ENCODE measurements around the gene RARA. TPM values are rescaled to one million over a fixed set of nuclear protein-coding genes. Genes with fewer than 3 reads are reported as not detected.

RARA gene
- total and polyA plus RNA-seq, 12 donors = 4.7 to 58.2 (median 33.0) TPM

DNA sequence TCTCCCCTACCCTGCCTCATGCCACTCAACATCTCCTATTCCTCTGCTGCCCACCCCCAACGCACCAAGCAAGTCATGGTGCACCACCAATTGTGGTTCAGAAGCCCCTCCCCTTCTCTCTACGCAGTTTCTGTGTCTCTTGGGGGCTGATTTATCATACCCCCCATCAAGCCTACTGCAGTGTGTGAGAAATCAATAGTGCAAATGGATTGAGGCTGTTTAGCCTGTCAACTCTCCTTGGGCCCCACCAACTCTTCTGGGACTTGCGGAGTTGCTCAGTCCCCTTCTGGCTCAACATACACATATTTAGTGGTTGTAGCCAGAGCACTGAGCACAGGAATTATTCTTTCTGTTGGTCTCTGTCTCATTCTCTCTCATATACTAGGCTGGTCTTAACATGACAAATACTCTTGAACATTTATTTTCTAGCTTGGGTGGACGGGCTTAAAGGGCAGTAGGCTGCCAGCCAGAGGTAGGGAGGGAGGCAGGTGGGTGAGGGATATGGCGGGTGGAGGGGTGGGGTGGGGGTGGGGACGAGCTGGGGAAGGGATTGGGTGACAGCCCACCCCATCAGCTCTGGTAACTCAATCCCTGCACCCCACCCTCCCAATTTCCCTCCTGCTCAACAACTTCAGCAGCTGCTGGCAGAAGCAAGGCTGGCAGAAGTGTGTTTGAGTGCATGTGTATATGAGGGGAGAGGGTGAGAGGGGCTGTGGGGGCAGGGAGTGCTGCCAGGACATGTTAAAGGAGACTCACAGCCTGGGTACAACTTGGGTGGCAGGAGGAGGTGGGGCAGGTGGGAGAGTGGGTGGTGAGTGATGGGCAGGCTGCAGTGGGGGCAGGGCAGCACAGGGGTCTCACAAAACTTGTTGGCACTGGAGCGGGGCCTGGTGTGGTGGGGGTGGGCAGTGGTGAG lies 4.9 kb downstream of the RARA start:
- 58 to 81% (median 65%) methylated on average over 5 to 7 of the region's 7 CpGs for WGBS, 4 donors
- no peaks in the 10 kb centered on the region for H3K27me3 ChIP-seq
- intact Hi-C loops (cut with DNase I) = no loop called here
- no peak overlapping the region for H3K4me3 ChIP-seq
- DNase-seq = no peak
- no peaks in the 10 kb centered on the region for H3K9me3 ChIP-seq (replicated peaks in 1 of 3)
- H3K27ac ChIP-seq = peak overlapping the region in 3 of 5 donors; percentile 52 to 90 (median 56)
- no peaks in the 10 kb centered on the region for H3K36me3 ChIP-seq (replicated peaks in 1 of 2)
- H3K4me1 ChIP-seq (replicated peaks in 1 of 2) = peaks cover 46 to 93% of the 10 kb centered on the region in 2 donors
- TF ChIP-seq POLR2A (IDR thresholded peaks at IDR 0.05) = no peak
- TF ChIP-seq, protein P1, sequence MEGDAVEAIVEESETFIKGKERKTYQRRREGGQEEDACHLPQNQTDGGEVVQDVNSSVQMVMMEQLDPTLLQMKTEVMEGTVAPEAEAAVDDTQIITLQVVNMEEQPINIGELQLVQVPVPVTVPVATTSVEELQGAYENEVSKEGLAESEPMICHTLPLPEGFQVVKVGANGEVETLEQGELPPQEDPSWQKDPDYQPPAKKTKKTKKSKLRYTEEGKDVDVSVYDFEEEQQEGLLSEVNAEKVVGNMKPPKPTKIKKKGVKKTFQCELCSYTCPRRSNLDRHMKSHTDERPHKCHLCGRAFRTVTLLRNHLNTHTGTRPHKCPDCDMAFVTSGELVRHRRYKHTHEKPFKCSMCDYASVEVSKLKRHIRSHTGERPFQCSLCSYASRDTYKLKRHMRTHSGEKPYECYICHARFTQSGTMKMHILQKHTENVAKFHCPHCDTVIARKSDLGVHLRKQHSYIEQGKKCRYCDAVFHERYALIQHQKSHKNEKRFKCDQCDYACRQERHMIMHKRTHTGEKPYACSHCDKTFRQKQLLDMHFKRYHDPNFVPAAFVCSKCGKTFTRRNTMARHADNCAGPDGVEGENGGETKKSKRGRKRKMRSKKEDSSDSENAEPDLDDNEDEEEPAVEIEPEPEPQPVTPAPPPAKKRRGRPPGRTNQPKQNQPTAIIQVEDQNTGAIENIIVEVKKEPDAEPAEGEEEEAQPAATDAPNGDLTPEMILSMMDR (IDR thresholded peaks at IDR 0.05) = no peak

DNA sequence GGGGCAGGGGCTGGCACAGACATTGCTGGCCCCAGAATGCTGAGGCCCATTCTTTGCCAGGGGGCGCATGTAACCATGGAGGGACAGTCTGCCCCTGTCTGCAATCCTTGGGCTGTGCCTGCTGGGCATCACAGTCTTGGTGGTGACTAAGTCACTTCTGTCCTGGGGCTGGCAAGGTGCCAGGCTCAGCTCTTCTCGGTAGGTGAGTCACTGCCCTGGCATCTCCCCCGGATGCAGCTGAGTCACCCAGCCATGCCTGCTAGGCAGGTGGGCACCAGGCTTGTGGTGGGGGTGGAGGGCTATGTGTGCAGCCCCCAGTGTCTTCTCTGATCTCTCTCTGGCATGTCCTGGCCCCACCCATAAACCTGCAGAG lies 5.6 kb downstream of the RARA start:
- DNase-seq = peak; percentile 95 to 100 (median 98)
- Histone ChIP-seq H3K36me3 (replicated peaks in 1 of 2) (no peaks in the 10 kb centered on the region), H3K27me3 (no peaks in the 10 kb centered on the region), H3K27ac (peak overlapping the region in 3 of 5 donors; percentile 52 to 90 (median 56)), H3K9me3 (replicated peaks in 1 of 3) (no peaks in the 10 kb centered on the region), H3K4me3 (no peak overlapping the region), H3K4me1 (replicated peaks in 1 of 2) (peaks cover 51 to 93% of the 10 kb centered on the region in 2 donors)
- TF ChIP-seq, protein P1 (IDR thresholded peaks at IDR 0.05) = peak in 1 of 6 experiments; percentile 8
- TF ChIP-seq POLR2A (IDR thresholded peaks at IDR 0.05) = no peak
- 6 to 20% (median 13%) methylated on average over 1 to 3 of the region's 3 CpGs; no CpG with 5 or more reads in 1 of the 4 donors for WGBS, 4 donors
- intact Hi-C loops (cut with DNase I) = no loop called here

- TF ChIP-seq, protein P1 (IDR thresholded peaks at IDR 0.05) = no peak
- TF ChIP-seq POLR2A (IDR thresholded peaks at IDR 0.05) = no peak
- no peak for DNase-seq
- intact Hi-C loops (cut with DNase I) = no loop called here
- no peaks in the 10 kb centered on the region for H3K27me3 ChIP-seq
- peak overlapping the region in 2 of 5 donors; percentile 2 to 90 for H3K27ac ChIP-seq
- H3K9me3 ChIP-seq (replicated peaks in 1 of 3) = no peaks in the 10 kb centered on the region
- 70 to 89% (median 81%) methylated on average over 2 to 3 of the region's 3 CpGs for WGBS, 4 donors
- no peak overlapping the region for H3K4me3 ChIP-seq
- H3K4me1 ChIP-seq (replicated peaks in 1 of 2) = peaks cover 57 to 93% of the 10 kb centered on the region in 2 donors
- H3K36me3 ChIP-seq (replicated peaks in 1 of 2) = no peaks in the 10 kb centered on the region
Observed at GRCh38 chr17:40315206-40315605, 6.2 kb downstream of the RARA start.

- Histone ChIP-seq H3K9me3 (replicated peaks in 1 of 3) (no peaks in the 10 kb centered on the region), H3K4me3 (peak overlapping the region in 1 of 4 donors; percentile 37), H3K4me1 (replicated peaks in 1 of 2) (peaks cover 57 to 93% of the 10 kb centered on the region in 2 donors), H3K36me3 (replicated peaks in 1 of 2) (no peaks in the 10 kb centered on the region), H3K27ac (peak overlapping the region in 4 of 5 donors; percentile 17 to 90 (median 54)), H3K27me3 (no peaks in the 10 kb centered on the region)
- peak in 1 of 7 donors; percentile 21 for DNase-seq
- intact Hi-C loops (cut with DNase I) = no loop called here
- 65 to 88% (median 69%) methylated on average over 4 to 9 of the region's 9 CpGs for WGBS, 4 donors
- TF ChIP-seq POLR2A (IDR thresholded peaks at IDR 0.05) = no peak
- TF ChIP-seq, protein P1 (IDR thresholded peaks at IDR 0.05) = no peak
Observed at GRCh38 chr17:40315678-40316570, 6.9 kb downstream of the RARA start.
